ENCODE data around the gene IQSEC2.

DNA sequence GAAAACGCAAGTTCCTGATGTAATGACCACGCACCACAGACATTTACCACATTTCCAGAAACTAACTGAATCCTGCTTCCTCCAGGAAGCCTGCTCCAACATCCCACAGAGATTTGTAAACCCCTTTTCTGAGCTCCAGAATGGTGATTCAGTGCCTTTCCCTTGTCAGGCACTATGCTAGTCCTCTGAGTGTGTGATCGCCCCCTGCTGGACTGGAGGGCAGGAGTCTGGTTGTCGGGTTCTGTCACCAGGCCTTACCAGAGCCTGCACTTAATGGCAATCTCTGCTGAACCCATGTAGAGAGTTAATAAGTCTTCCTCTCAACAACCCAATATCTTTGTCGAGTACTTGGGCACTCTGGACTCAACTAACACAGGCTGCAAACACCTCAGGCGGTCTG, 41.9 kb downstream of the IQSEC2 start:
- no peak for TF ChIP-seq POLR2A (IDR thresholded peaks at IDR 0.05; ENCODE audit: low read depth)
- TF ChIP-seq, protein P1, sequence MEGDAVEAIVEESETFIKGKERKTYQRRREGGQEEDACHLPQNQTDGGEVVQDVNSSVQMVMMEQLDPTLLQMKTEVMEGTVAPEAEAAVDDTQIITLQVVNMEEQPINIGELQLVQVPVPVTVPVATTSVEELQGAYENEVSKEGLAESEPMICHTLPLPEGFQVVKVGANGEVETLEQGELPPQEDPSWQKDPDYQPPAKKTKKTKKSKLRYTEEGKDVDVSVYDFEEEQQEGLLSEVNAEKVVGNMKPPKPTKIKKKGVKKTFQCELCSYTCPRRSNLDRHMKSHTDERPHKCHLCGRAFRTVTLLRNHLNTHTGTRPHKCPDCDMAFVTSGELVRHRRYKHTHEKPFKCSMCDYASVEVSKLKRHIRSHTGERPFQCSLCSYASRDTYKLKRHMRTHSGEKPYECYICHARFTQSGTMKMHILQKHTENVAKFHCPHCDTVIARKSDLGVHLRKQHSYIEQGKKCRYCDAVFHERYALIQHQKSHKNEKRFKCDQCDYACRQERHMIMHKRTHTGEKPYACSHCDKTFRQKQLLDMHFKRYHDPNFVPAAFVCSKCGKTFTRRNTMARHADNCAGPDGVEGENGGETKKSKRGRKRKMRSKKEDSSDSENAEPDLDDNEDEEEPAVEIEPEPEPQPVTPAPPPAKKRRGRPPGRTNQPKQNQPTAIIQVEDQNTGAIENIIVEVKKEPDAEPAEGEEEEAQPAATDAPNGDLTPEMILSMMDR (IDR thresholded peaks at IDR 0.05), result no peak

Measured in esophagus muscularis mucosa (tissue), 3 donors.